ENCODE measurements around the gene TRMT44.

TRMT44 gene

DNA sequence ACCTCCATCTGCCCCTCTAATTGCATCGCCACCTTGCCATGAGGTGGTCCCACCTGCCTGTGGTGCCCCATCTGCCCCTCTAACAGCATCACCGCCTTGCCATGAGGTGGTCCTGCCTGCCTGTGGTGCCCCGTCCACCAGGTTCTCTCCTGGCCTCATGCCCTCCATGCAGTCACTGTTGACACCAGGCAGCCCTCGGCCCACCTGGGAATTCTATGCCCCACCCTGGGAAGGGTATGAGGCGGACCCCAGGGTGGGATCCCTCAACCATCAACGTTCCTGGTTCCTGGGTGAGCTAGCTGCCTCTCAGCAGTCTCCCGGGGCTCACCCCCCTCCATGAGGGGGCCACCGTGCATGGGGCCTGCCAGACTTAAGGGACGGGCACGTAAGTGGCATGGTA, 38.9 kb upstream of the TRMT44 start:
- H2BK15ac ChIP-seq (ENCODE audit: low read depth, poor library complexity, severe bottlenecking): no peak overlapping the region
- no peak overlapping the region for H3K4ac ChIP-seq (ENCODE audit: low read depth in 1 of 2, low read length in 2 of 2)
- no peak overlapping the region for H2AK5ac ChIP-seq (ENCODE audit: low read length, severe bottlenecking)
- H3K14ac ChIP-seq (ENCODE audit: low read length in 2 of 2): no peak overlapping the region
- H3K27me3 ChIP-seq (ENCODE audit: control insufficient read depth in 1 of 2, insufficient read depth in 1 of 2, low read length in 2 of 2): no peaks in the 10 kb centered on the region
- DNase-seq: no peak
- H2AFZ ChIP-seq (ENCODE audit: low read depth, low read length): no peak overlapping the region
- H2BK120ac ChIP-seq (ENCODE audit: low read depth, low read length): no peak overlapping the region
- peak overlapping the region; percentile 4 to 20 for H2BK12ac ChIP-seq (ENCODE audit: low read length in 2 of 2)
- H3K9ac ChIP-seq (ENCODE audit: low read length): peak overlapping the region; percentile 63
- H3K79me1 ChIP-seq (replicated peaks; ENCODE audit: low read length, poor library complexity, severe bottlenecking): peaks cover 12% of the 10 kb centered on the region
- no peak overlapping the region for H3K23ac ChIP-seq (ENCODE audit: low read length in 2 of 2)
- H4K8ac ChIP-seq (ENCODE audit: low read length): no peak overlapping the region
- H3K9me3 ChIP-seq (ENCODE audit: control insufficient read depth, low read length): no peaks in the 10 kb centered on the region
- no peak overlapping the region for H2BK5ac ChIP-seq (ENCODE audit: low read depth, low read length, poor library complexity, severe bottlenecking)
- no peak overlapping the region for H3K4me3 ChIP-seq (ENCODE audit: insufficient read depth in 1 of 2, low read depth in 1 of 2, low read length in 2 of 2)
- H4K91ac ChIP-seq (ENCODE audit: low read length): peak overlapping the region; percentile 72
- H3K18ac ChIP-seq (ENCODE audit: low read depth in 1 of 2, low read length in 2 of 2): no peak overlapping the region
- 94% methylated on average over 10 of the region's 10 CpGs for WGBS
- peaks cover 64 to 72% of the 10 kb centered on the region in 2 experiments for H3K36me3 ChIP-seq (ENCODE audit: control insufficient read depth in 1 of 2, insufficient read depth in 2 of 2, low read depth in 1 of 2, low read length in 2 of 2)
- no peak overlapping the region for H3K4me2 ChIP-seq (ENCODE audit: low read length, poor library complexity, severe bottlenecking)
- H3K27ac ChIP-seq (ENCODE audit: low read length, poor library complexity, severe bottlenecking): no peak overlapping the region
- peaks cover 6% of the 10 kb centered on the region for H3K4me1 ChIP-seq (ENCODE audit: control insufficient read depth, insufficient read depth, low read depth, low read length)

DNA sequence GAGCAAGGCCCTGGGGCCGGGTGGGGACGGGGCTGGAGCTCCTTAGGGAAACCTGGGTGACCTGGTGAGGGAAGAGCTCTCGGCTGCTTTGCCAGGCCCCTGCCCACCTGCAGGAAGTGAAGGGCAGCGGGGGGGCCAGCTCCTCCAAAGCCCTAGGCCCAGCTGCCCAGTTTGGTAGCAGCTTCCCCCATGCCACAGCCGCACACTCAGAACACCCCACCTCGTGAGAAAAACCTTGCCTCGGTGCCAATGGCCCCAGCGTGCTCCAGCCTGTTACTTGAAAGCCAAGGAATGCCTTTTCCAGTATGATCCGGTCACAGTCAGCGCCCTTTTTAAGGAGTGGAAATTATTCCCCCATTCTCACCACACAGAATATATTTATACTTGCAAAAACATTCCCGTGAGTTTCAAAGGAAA, 38.4 kb upstream of the TRMT44 start:
- Histone ChIP-seq H3K18ac (ENCODE audit: low read depth in 1 of 2, low read length in 2 of 2) (no peak overlapping the region), H2AK5ac (ENCODE audit: low read length, severe bottlenecking) (no peak overlapping the region), H3K27ac (ENCODE audit: low read length, poor library complexity, severe bottlenecking) (no peak overlapping the region), H3K4me1 (ENCODE audit: control insufficient read depth, insufficient read depth, low read depth, low read length) (peaks cover 6% of the 10 kb centered on the region), H2BK15ac (ENCODE audit: low read depth, poor library complexity, severe bottlenecking) (no peak overlapping the region), H3K4me2 (ENCODE audit: low read length, poor library complexity, severe bottlenecking) (no peak overlapping the region), H3K27me3 (ENCODE audit: control insufficient read depth in 1 of 2, insufficient read depth in 1 of 2, low read length in 2 of 2) (no peaks in the 10 kb centered on the region), H2BK5ac (ENCODE audit: low read depth, low read length, poor library complexity, severe bottlenecking) (no peak overlapping the region), H3K14ac (ENCODE audit: low read length in 2 of 2) (no peak overlapping the region), H3K79me1 (replicated peaks; ENCODE audit: low read length, poor library complexity, severe bottlenecking) (peaks cover 12% of the 10 kb centered on the region), H2BK120ac (ENCODE audit: low read depth, low read length) (no peak overlapping the region), H3K9ac (ENCODE audit: low read length) (no peak overlapping the region), H2BK12ac (ENCODE audit: low read length in 2 of 2) (peak overlapping the region in 1 of 2 experiments; percentile 52), H4K8ac (ENCODE audit: low read length) (no peak overlapping the region), H3K23ac (ENCODE audit: low read length in 2 of 2) (no peak overlapping the region), H2AFZ (ENCODE audit: low read depth, low read length) (no peak overlapping the region), H4K91ac (ENCODE audit: low read length) (no peak overlapping the region), H3K9me3 (ENCODE audit: control insufficient read depth, low read length) (no peaks in the 10 kb centered on the region), H3K4me3 (ENCODE audit: insufficient read depth in 1 of 2, low read depth in 1 of 2, low read length in 2 of 2) (no peak overlapping the region), H3K36me3 (ENCODE audit: control insufficient read depth in 1 of 2, insufficient read depth in 2 of 2, low read depth in 1 of 2, low read length in 2 of 2) (peaks cover 59 to 67% of the 10 kb centered on the region in 2 experiments), H3K4ac (ENCODE audit: low read depth in 1 of 2, low read length in 2 of 2) (peak overlapping the region in 1 of 2 experiments; percentile 2)
- WGBS: 84% methylated on average over 11 of the region's 11 CpGs
- DNase-seq: no peak

DNA sequence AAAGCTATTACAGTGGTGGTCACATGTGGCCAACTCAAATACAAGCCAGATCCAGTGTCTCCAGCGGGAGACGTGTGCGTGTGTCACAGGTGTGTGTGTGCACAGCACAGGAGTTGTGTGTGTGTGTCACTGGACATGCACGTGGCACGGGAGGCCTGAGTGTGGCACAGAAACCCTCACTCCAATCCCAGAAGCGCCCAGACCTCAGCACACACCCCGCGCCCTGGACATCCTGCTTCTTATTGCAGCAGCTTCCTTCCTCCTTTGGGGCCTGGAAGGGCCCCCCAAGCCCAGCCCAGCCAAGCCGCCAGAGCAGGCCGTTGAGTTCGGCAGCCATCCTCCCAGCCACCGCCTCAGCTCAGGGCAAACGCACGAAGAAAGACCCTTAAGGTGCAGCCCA, 37.9 kb upstream of the TRMT44 start:
- Histone ChIP-seq H3K23ac (ENCODE audit: low read length in 2 of 2) (no peak overlapping the region), H3K4me3 (ENCODE audit: insufficient read depth in 1 of 2, low read depth in 1 of 2, low read length in 2 of 2) (no peak overlapping the region), H3K79me1 (replicated peaks; ENCODE audit: low read length, poor library complexity, severe bottlenecking) (peaks cover 12% of the 10 kb centered on the region), H3K4me2 (ENCODE audit: low read length, poor library complexity, severe bottlenecking) (no peak overlapping the region), H2BK15ac (ENCODE audit: low read depth, poor library complexity, severe bottlenecking) (no peak overlapping the region), H3K27ac (ENCODE audit: low read length, poor library complexity, severe bottlenecking) (no peak overlapping the region), H3K4ac (ENCODE audit: low read depth in 1 of 2, low read length in 2 of 2) (peak overlapping the region in 1 of 2 experiments; percentile 24), H2BK5ac (ENCODE audit: low read depth, low read length, poor library complexity, severe bottlenecking) (no peak overlapping the region), H3K14ac (ENCODE audit: low read length in 2 of 2) (no peak overlapping the region), H3K9ac (ENCODE audit: low read length) (peak overlapping the region; percentile 12), H4K91ac (ENCODE audit: low read length) (no peak overlapping the region), H4K8ac (ENCODE audit: low read length) (peak overlapping the region; percentile 4), H3K9me3 (ENCODE audit: control insufficient read depth, low read length) (no peaks in the 10 kb centered on the region), H3K4me1 (ENCODE audit: control insufficient read depth, insufficient read depth, low read depth, low read length) (peaks cover 6% of the 10 kb centered on the region), H3K18ac (ENCODE audit: low read depth in 1 of 2, low read length in 2 of 2) (no peak overlapping the region), H2AK5ac (ENCODE audit: low read length, severe bottlenecking) (no peak overlapping the region), H3K27me3 (ENCODE audit: control insufficient read depth in 1 of 2, insufficient read depth in 1 of 2, low read length in 2 of 2) (no peaks in the 10 kb centered on the region), H2BK12ac (ENCODE audit: low read length in 2 of 2) (peak overlapping the region; percentile 3 to 88), H2AFZ (ENCODE audit: low read depth, low read length) (no peak overlapping the region), H3K36me3 (ENCODE audit: control insufficient read depth in 1 of 2, insufficient read depth in 2 of 2, low read depth in 1 of 2, low read length in 2 of 2) (peaks cover 59 to 66% of the 10 kb centered on the region in 2 experiments), H2BK120ac (ENCODE audit: low read depth, low read length) (no peak overlapping the region)
- WGBS: 73% methylated on average over 14 of the region's 14 CpGs
- DNase-seq: no peak

DNA sequence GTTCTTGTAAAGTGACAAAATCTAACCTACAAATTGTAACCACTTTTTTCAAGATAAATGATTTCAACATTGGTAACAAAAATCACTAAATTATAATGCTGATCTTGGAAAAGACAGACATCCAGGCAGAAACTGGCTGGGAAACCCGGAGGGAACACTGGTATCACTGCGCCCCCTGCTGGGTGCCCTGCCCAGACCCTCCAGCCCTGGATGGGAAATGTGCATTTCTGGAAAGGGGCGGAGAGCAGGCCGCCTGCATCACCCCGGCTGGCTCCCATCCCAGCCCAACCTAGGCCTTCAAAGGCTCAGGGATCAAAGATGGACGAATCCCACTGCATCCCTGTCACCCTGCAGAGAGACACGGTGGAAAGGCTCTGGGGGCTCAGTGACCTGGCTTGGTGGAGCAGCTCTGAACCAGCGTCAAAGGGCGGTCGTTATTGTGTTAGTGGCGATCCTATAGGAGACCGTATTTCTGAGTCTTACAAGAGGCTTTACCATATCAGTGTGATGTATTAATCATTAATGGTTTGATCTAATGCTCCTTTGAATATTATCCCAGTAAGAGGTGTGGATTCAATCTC, 37.3 kb upstream of the TRMT44 start:
- H3K14ac ChIP-seq (ENCODE audit: low read length in 2 of 2): no peak overlapping the region
- H3K4me3 ChIP-seq (ENCODE audit: insufficient read depth in 1 of 2, low read depth in 1 of 2, low read length in 2 of 2): no peak overlapping the region
- H3K4ac ChIP-seq (ENCODE audit: low read depth in 1 of 2, low read length in 2 of 2): no peak overlapping the region
- H2AFZ ChIP-seq (ENCODE audit: low read depth, low read length): no peak overlapping the region
- no peak overlapping the region for H3K18ac ChIP-seq (ENCODE audit: low read depth in 1 of 2, low read length in 2 of 2)
- H3K4me2 ChIP-seq (ENCODE audit: low read length, poor library complexity, severe bottlenecking): no peak overlapping the region
- peaks cover 62 to 68% of the 10 kb centered on the region in 2 experiments for H3K36me3 ChIP-seq (ENCODE audit: control insufficient read depth in 1 of 2, insufficient read depth in 2 of 2, low read depth in 1 of 2, low read length in 2 of 2)
- H3K27me3 ChIP-seq (ENCODE audit: control insufficient read depth in 1 of 2, insufficient read depth in 1 of 2, low read length in 2 of 2): no peaks in the 10 kb centered on the region
- H3K23ac ChIP-seq (ENCODE audit: low read length in 2 of 2): no peak overlapping the region
- H2AK5ac ChIP-seq (ENCODE audit: low read length, severe bottlenecking): no peak overlapping the region
- H2BK12ac ChIP-seq (ENCODE audit: low read length in 2 of 2): peak overlapping the region in 1 of 2 experiments; percentile 29
- WGBS: 46% methylated on average over 12 of the region's 12 CpGs
- no peak overlapping the region for H4K8ac ChIP-seq (ENCODE audit: low read length)
- no peak overlapping the region for H2BK5ac ChIP-seq (ENCODE audit: low read depth, low read length, poor library complexity, severe bottlenecking)
- H4K91ac ChIP-seq (ENCODE audit: low read length): no peak overlapping the region
- no peak overlapping the region for H2BK15ac ChIP-seq (ENCODE audit: low read depth, poor library complexity, severe bottlenecking)
- H2BK120ac ChIP-seq (ENCODE audit: low read depth, low read length): no peak overlapping the region
- peak overlapping the region; percentile 12 for H3K9ac ChIP-seq (ENCODE audit: low read length)
- peak; percentile 78 for DNase-seq
- H3K4me1 ChIP-seq (ENCODE audit: control insufficient read depth, insufficient read depth, low read depth, low read length): peaks cover 6% of the 10 kb centered on the region
- no peak overlapping the region for H3K27ac ChIP-seq (ENCODE audit: low read length, poor library complexity, severe bottlenecking)
- no peaks in the 10 kb centered on the region for H3K9me3 ChIP-seq (ENCODE audit: control insufficient read depth, low read length)
- peaks cover 12% of the 10 kb centered on the region for H3K79me1 ChIP-seq (replicated peaks; ENCODE audit: low read length, poor library complexity, severe bottlenecking)

Data from mesenchymal stem cell (in vitro differentiated cells and primary cell).